Heart left ventricle (tissue), 13 donors: ENCODE data around the gene RNF213.

Experiments used
- CTCF ChIP-seq, 12 donors: fragments of 200-600 bp; sonication (generic) in 4 of 12; IDR thresholded peaks; one replicate each; pipeline versions ENCODE4 v1.5.0 to v1.8.0; 2018 to 2022; ENCODE audit warnings: antibody characterized with exemption in 12 of 12, mild to moderate bottlenecking in 5 of 12
- POLR2A ChIP-seq, 2 donors: fragments of 450-650 bp; IDR thresholded peaks; one replicate each; pipeline ENCODE4 v1.6.1; 2017; ENCODE audit warnings: antibody characterized with exemption in 2 of 2, mild to moderate bottlenecking in 2 of 2, moderate library complexity in 2 of 2
- donor health status: ischemic (EF 13 %, LVEDD 7.1; RV severe dilation, severe dysfunction).
- donor health status: DM: no; HTN: yes; CAD: no.
- donor health status: DM: no; HTN: no; CAD: no.
- donor health status: ischemic (EF 25% LVEDD 6.9; RV normal size, moderate dysfunction).
- donor health status: ischemic (EF 25% LVEDD 5.7; RV mildly dilated, moderate dysfunction).
- donor health status: ischemic (EF 35%, LVEDD 5.7; RV mildly dilated, moderate dysfunction).
- donor health status: nonischemic (EF 11% LVEDD 7.7; RV severe dilation, severe dysfunction).
- donor health status: DM: yes; HTN: yes; CAD: no.
- donor health status: PGD.
- donor health status: ischemic (EF 29% LVEDD 5.4; RV normal size, mild dysfunction).
- donor health status: nonischemic (EF 23%, LVEDD 6.1; RV moderate dilation, normal function).

GRCh38 chr17:80409626-80410025, 149.0 kb downstream of the RNF213 start:
- TF ChIP-seq POLR2A (IDR thresholded peaks at IDR 0.05) (no peak), CTCF (IDR thresholded peaks at IDR 0.05) (no peak)
